22Rv1 (cell line): ENCODE data around the gene CFAP70.

ENCODE experiments used
- CTCF ChIP-seq: fragments of 450-650 bp; IDR thresholded peaks from 2 replicates; pipeline ENCODE4 v1.5.1; 2017; ENCODE audit warnings: mild to moderate bottlenecking
- ZFX ChIP-seq: fragments of 450-650 bp; IDR thresholded peaks from 2 replicates; pipeline ENCODE4 v1.6.1; 2017; ENCODE audit warnings: antibody characterized with exemption, borderline replicate concordance

- TF ChIP-seq CTCF (no peak), ZFX (no peak)
Observed at GRCh38 chr10:73287441-73287840, 71.2 kb downstream of the CFAP70 start.
